ENCODE results near the gene CIITA.
A peak's percentile ranks its signal among the peaks of the same experiment; 100 is the strongest.

The CIITA gene

GRCh38 chr16:10852948-10853347 is 24.1 kb upstream of the CIITA start:
- no peak for DNase-seq

- no peak for DNase-seq
These were observed 21.0 kb upstream of the CIITA start for GRCh38 chr16:10856042-10856441.

GRCh38 chr16:10858203-10858602 is 18.8 kb upstream of the CIITA start:
- no peak for DNase-seq

GRCh38 chr16:10859020-10859419 is 18.0 kb upstream of the CIITA start:
- no peak for DNase-seq

- no peak for DNase-seq
These were observed 17.3 kb upstream of the CIITA start for GRCh38 chr16:10859658-10860057.

- no peak for DNase-seq
These were observed 14.6 kb upstream of the CIITA start for GRCh38 chr16:10862438-10862837.

- no peak for DNase-seq
These were observed 10.7 kb upstream of the CIITA start for GRCh38 chr16:10865991-10866966.

GRCh38 chr16:10867199-10867598 is 9.8 kb upstream of the CIITA start:
- DNase-seq: no peak

GRCh38 chr16:10868104-10868595 is 8.9 kb upstream of the CIITA start:
- DNase-seq: no peak

GRCh38 chr16:10868596-10869469 is 8.2 kb upstream of the CIITA start:
- DNase-seq: no peak

GRCh38 chr16:10870137-10870776 is 6.7 kb upstream of the CIITA start:
- DNase-seq: no peak

GRCh38 chr16:10870808-10871156 is 6.2 kb upstream of the CIITA start:
- DNase-seq: no peak

- DNase-seq: peak in 1 of 2 experiments; percentile 35
These were observed 5.6 kb upstream of the CIITA start for GRCh38 chr16:10871157-10871991.

- DNase-seq: no peak
These were observed 687 bp upstream of the CIITA start for GRCh38 chr16:10876315-10876714.

- DNase-seq: peak; percentile 72 to 77
These were observed 507 bp downstream of the CIITA start for GRCh38 chr16:10877472-10877946.

GRCh38 chr16:10878328-10878643 is 1.3 kb downstream of the CIITA start:
- no peak for DNase-seq

GRCh38 chr16:10878644-10879501 is 1.9 kb downstream of the CIITA start:
- DNase-seq: no peak

- DNase-seq: no peak
These were observed 2.9 kb downstream of the CIITA start for GRCh38 chr16:10879681-10880589.

GRCh38 chr16:10880594-10881452 is 3.8 kb downstream of the CIITA start:
- no peak for DNase-seq

Data from NCI-H524 (cell line).